Gastroesophageal sphincter (tissue), 4 donors: ENCODE results near the gene TEKT2. TPM values are rescaled to one million over a fixed set of nuclear protein-coding genes. Genes with fewer than 3 reads are reported as not detected.
A peak's percentile ranks its signal among the peaks of the same experiment; 100 is the strongest.

ENCODE experiments used
- ATAC-seq: fragments of 150-250 bp; one replicate; pipeline ENCODE4 v1.9.1; 2016; ENCODE audit warnings: mild to moderate bottlenecking, moderate library complexity
- H3K27ac ChIP-seq, 4 donors: fragments of 200-600 bp; sonication (generic) in 3 of 4; 1 replicate in 3 of 4; 2 replicates in 1 of 4; pipeline ENCODE4 v1.5.1; 2016 to 2019
- H3K27me3 ChIP-seq: fragments of 200-600 bp; sonication (generic); one replicate; pipeline ENCODE4 v1.5.1; 2019
- H3K36me3 ChIP-seq, 2 donors: fragments of 200-600 bp; sonication (generic); one replicate each; pipeline ENCODE4 v1.5.1; 2019; ENCODE audit warnings: control low read depth in 1 of 2
- H3K4me1 ChIP-seq, 3 donors: fragments of 200-600 bp; sonication (generic); 1 replicate in 2 of 3; 2 replicates in 1 of 3; pipeline ENCODE4 v1.5.1; 2016 to 2019; ENCODE audit warnings: control low read depth in 2 of 3
- H3K4me3 ChIP-seq, 2 donors: fragments of 200-600 bp; sonication (generic); one replicate each; pipeline ENCODE4 v1.5.1; 2019; ENCODE audit warnings: mild to moderate bottlenecking in 1 of 2, moderate library complexity in 1 of 2
- H3K9me3 ChIP-seq, 3 donors: fragments of 200-600 bp; sonication (generic); one replicate each; pipeline ENCODE4 v1.5.1; 2017 to 2019; ENCODE audit warnings: control low read depth in 2 of 3
- CTCF ChIP-seq, 4 experiments: fragments of 200-600 bp in 2 of 4; fragments of 450-650 bp in 2 of 4; sonication (generic) in 1 of 4; IDR thresholded peaks; one replicate each; pipeline ENCODE4 v1.5.1; 2017 to 2019; ENCODE audit warnings: antibody characterized with exemption in 4 of 4, mild to moderate bottlenecking in 2 of 4, moderate library complexity in 2 of 4
- EP300 ChIP-seq: sonication (generic); formaldehyde crosslinking; IDR thresholded peaks from one replicate; pipeline ENCODE4 v1.6.1; 2017; ENCODE audit warnings: antibody characterized with exemption, mild to moderate bottlenecking
- POLR2A ChIP-seq, 2 donors: fragments of 450-650 bp; IDR thresholded peaks; one replicate each; pipeline ENCODE4 v1.6.1; 2017; ENCODE audit warnings: antibody characterized with exemption in 2 of 2, mild to moderate bottlenecking in 2 of 2, moderate library complexity in 1 of 2
- POLR2AphosphoS5 ChIP-seq: sonication (generic); formaldehyde crosslinking; IDR thresholded peaks from one replicate; pipeline ENCODE4 v1.6.1; 2017; ENCODE audit warnings: antibody characterized with exemption
- WGBS, 2 donors: methylation state at CpG; one replicate each; pipeline ENCODE4 v1.1.5; 2018; ENCODE audit warnings: low coverage in 1 of 2; 5-methylcytosine and 5-hydroxymethylcytosine counted together
- total RNA-seq, 4 donors: library from RNA; depleted of rRNA; stranded (reverse); fragments of >200 nt; gene quantifications; one replicate each; pipeline ENCODE4 v1.1.0, GENCODE V29; 2016

The TEKT2 gene
- total RNA-seq, 4 donors from 2014 or later: 0.73 TPM; not detected in 3

DNA sequence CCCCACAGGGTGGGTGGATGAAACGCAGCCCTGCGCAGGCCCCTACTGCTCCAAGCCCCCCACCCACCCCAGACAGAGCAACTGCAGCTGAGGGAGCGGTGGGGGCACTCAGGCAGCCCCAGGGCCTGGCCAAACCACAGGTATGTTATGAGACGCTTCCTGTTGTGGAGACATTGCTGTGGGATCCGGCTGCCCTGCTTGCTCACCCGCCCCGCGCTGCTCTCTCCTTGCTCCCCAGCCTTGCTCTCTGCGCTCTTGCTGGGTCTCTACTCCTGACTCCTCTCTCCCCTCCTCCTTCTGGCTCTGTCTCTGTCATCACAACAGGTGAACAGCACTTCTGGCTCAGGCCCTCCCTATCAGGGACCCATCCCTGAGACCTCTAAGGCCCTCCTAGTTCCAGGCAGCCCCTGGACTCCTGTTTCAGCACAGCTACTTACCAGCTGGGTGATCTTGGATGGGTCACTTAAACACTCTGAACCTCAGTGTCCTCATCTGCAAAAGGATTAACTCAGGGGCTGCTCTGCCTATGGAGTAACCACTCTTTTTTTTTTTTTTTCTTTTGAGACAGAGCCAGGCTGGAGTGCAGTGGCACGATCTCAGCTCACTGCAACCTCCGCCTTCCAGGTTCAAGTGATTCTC is 25.3 kb downstream of the TEKT2 start:
- TF ChIP-seq EP300 (no peak), POLR2AphosphoS5 (no peak), CTCF (IDR thresholded peaks at IDR 0.05) (no peak), POLR2A (IDR thresholded peaks at IDR 0.05) (no peak)
- ATAC-seq: no peak
- Histone ChIP-seq H3K27ac (no peak overlapping the region), H3K36me3 (no peaks in the 10 kb centered on the region), H3K27me3 (no peaks in the 10 kb centered on the region), H3K4me3 (no peak overlapping the region), H3K4me1 (no peaks in the 10 kb centered on the region), H3K9me3 (no peaks in the 10 kb centered on the region)
- WGBS, 2 donors: 75% methylated on average over 2 of the region's 11 CpGs; no CpG with 5 or more reads in 1 of the 2 donors

DNA sequence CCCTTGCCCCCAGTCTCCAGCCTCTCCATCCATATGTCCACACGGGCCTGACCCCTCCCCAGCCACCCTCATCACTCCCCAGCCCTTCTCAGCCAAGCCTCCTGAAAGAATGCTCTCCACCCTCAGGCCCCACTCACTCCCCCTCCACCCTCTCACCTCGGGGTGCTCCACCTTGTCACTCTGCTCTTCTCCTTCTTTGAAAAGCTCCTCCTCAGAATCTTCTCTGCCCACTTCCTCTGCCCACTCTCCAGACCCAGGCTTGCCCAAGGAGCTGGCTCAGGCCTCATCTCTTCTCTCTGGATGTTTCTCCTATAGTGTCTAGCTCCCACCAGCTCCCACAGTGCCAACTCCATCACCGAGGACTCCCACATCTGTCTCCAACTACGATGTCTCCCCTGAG is 27.3 kb downstream of the TEKT2 start:
- no peak for ATAC-seq
- no peaks in the 10 kb centered on the region for H3K9me3 ChIP-seq
- TF ChIP-seq POLR2A (IDR thresholded peaks at IDR 0.05) (no peak), CTCF (IDR thresholded peaks at IDR 0.05) (no peak), POLR2AphosphoS5 (no peak), EP300 (no peak)
- no peaks in the 10 kb centered on the region for H3K27me3 ChIP-seq
- no peak overlapping the region for H3K27ac ChIP-seq
- WGBS, 2 donors: 60% methylated on average over 4 of the region's 4 CpGs; no CpG with 5 or more reads in 1 of the 2 donors
- H3K36me3 ChIP-seq: no peaks in the 10 kb centered on the region
- H3K4me3 ChIP-seq: no peak overlapping the region
- H3K4me1 ChIP-seq: peaks cover 0 to 19% (median 9%) of the 10 kb centered on the region in 3 donors

DNA sequence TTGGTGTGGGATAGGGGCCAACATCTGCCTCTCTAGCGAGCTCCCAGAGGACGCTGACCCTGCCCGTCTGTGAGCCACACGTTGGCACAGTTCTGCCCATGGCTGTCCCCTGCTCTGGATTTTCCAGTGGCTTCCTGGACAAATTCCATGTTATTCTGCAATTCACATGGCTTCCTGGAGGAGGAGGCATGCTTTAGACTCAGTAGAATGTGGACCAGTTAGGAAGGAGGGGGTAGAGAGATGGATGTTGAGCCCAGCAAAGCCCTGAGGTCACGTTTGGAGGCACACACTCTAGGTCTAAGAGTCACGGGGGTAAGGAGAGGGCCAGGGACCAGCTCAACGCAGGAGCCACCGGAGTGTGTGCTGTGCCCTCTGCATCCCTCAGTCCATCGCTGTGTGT is 28.9 kb downstream of the TEKT2 start:
- no peak for TF ChIP-seq CTCF (IDR thresholded peaks at IDR 0.05)
- Histone ChIP-seq H3K27me3 (no peaks in the 10 kb centered on the region), H3K4me1 (peaks cover 0 to 33% (median 13%) of the 10 kb centered on the region in 3 donors), H3K9me3 (no peaks in the 10 kb centered on the region), H3K36me3 (no peaks in the 10 kb centered on the region), H3K4me3 (no peak overlapping the region), H3K27ac (no peak overlapping the region)
- no peak for ATAC-seq
- 85 to 100% methylated on average over 1 to 3 of the region's 9 CpGs for WGBS, 2 donors

DNA sequence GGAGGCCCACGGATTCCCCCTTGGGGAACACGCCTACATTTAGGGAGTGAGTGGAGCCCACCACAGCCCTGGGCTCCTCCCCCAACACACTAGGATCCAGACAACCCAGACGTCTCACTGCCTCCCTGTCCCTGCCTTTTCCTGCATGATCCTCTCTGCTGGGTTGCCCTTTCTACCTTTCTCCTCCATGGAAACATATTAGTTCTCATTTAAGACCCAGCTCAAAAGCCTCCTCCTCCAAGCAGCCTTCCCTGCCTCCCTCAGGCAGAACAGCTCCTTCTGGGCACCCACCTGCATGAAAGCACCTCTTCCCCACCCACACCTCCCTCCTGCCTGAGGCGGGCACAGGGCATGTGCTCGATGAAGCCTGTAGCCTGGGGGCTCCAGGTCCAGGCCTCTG is 30.5 kb downstream of the TEKT2 start:
- Histone ChIP-seq H3K36me3 (no peaks in the 10 kb centered on the region), H3K4me1 (peaks cover 0 to 49% (median 21%) of the 10 kb centered on the region in 3 donors), H3K9me3 (no peaks in the 10 kb centered on the region), H3K4me3 (no peak overlapping the region), H3K27ac (peak overlapping the region; percentile 57 to 82 (median 80)), H3K27me3 (no peaks in the 10 kb centered on the region)
- TF ChIP-seq CTCF (IDR thresholded peaks at IDR 0.05) (no peak), POLR2A (IDR thresholded peaks at IDR 0.05) (no peak), EP300 (no peak), POLR2AphosphoS5 (no peak)
- no peak for ATAC-seq
- 40 to 90% methylated on average over 2 of the region's 5 CpGs for WGBS, 2 donors

DNA sequence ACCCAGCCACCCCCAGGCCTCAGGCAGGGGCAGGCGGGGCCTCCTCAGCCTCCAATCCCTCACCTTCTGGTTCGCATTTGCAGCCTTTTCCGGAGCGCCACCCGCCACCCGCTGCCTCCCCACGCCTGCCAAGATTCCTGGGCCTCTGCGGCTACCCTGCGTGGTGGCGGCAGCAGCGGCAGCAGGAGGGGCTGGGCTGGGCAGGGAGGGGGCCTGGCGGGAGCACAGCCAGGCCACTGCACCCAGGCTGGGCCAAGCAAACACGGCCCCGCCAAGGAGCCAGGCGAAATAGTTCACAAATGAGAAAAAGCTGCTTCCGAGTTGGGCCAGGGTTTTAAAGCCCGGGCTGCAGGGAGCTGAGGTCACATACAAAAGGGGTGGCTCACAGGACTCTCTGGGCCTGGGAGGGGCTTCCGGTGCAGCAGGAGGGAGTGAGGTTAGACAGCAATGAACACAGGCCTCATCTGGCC is 31.3 kb downstream of the TEKT2 start:
- peak; percentile 82 for ATAC-seq
- Histone ChIP-seq H3K27ac (peak overlapping the region; percentile 57 to 82 (median 80)), H3K9me3 (no peaks in the 10 kb centered on the region), H3K4me3 (peak overlapping the region in 1 of 2 donors; percentile 3), H3K36me3 (no peaks in the 10 kb centered on the region), H3K4me1 (peaks cover 0 to 57% (median 29%) of the 10 kb centered on the region in 3 donors), H3K27me3 (no peaks in the 10 kb centered on the region)
- no peak for TF ChIP-seq CTCF (IDR thresholded peaks at IDR 0.05)
- peak; percentile 34 for TF ChIP-seq POLR2AphosphoS5
- WGBS, 2 donors: 60% methylated on average over 1 of the region's 18 CpGs; no CpG with 5 or more reads in 1 of the 2 donors
